ENCODE results near the gene PI16. TPM values are rescaled to one million over a fixed set of nuclear protein-coding genes. Genes with fewer than 3 reads are reported as not detected.

The PI16 gene, protein sequence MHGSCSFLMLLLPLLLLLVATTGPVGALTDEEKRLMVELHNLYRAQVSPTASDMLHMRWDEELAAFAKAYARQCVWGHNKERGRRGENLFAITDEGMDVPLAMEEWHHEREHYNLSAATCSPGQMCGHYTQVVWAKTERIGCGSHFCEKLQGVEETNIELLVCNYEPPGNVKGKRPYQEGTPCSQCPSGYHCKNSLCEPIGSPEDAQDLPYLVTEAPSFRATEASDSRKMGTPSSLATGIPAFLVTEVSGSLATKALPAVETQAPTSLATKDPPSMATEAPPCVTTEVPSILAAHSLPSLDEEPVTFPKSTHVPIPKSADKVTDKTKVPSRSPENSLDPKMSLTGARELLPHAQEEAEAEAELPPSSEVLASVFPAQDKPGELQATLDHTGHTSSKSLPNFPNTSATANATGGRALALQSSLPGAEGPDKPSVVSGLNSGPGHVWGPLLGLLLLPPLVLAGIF
- total RNA-seq (2014; rRNA removed) (0.07 TPM in 1 of 2 replicates, not detected in the other), Bru-seq, nascent RNA (percentile 10 among the genes with signal in this experiment), BruChase-seq, experiment 1, labeled RNA remaining after a 6-hour chase (percentile 21 among the genes with signal in this experiment), BruChase-seq, experiment 2, labeled RNA remaining after a 2-hour chase (percentile 22 among the genes with signal in this experiment)
- long read RNA-seq, result 0 reads

DNA sequence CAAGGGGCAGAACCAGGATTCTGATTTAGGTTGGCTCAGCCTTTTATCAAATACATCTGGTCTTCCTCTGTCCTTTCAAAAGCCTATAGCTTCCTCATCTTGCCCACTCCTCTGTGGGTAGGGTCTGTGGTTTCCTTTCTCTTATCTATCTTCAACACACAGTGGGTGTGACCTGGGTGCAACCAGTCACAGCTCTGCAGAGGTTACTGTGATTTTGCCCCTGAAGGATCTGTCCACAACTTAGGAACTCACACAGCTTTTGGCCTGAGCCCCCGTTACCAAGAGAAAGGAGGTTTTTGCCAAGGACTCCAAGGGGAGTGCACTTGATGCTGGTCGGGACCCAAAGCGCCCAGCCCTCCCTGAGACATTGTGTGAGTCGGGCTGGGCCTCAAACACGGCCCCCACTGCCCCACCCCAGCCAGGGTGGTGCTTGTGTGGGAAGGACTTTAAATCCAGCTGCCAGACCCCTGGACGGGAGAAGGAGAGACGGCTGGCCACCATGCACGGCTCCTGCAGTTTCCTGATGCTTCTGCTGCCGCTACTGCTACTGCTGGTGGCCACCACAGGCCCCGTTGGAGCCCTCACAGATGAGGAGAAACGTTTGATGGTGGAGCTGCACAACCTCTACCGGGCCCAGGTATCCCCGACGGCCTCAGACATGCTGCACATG is at the start of gene PI16:
TSS of gene PI16 (plus strand) at position 477 of the 670 bp plus-strand sequence. CDS start at position 500, 23 bp downstream.
- H3K27ac ChIP-seq (ENCODE audit: low read length), result peak within 1 kb of the TSS; percentile 40; the same call in 1 of the 2 replicates
- no peaks in the 10 kb centered on the region for H3K36me3 ChIP-seq (ENCODE audit: low read depth, low read length)
- no peaks in the 10 kb centered on the region for H3K79me2 ChIP-seq (ENCODE audit: low read length)
- no peaks in the 10 kb centered on the region for H3K27me3 ChIP-seq (ENCODE audit: low read length)
- H4K20me1 ChIP-seq (ENCODE audit: low read length), result no peaks in the 10 kb centered on the region
- peaks cover 28% of the 10 kb centered on the region for H3K4me1 ChIP-seq (ENCODE audit: insufficient read depth, low read length)
- H3K9me2 ChIP-seq (replicated peaks; ENCODE audit: low read length), result no peaks in the 10 kb centered on the region
- no peak within 1 kb of the TSS for H3K9ac ChIP-seq (ENCODE audit: low read length)
- no peaks in the 10 kb centered on the region for H3F3A ChIP-seq (ENCODE audit: low read length, unreplicated experiment)
- peak within 1 kb of the TSS; percentile 39; the same call in 1 of the 2 replicates for H3K4me2 ChIP-seq (ENCODE audit: low read length)
- POLR2A ChIA-PET (ENCODE audit: unreplicated experiment), result no interaction called here
- no peak for TF ChIP-seq EZH2 (IDR thresholded peaks at IDR 0.05; ENCODE audit: low read length, unreplicated experiment)
- no peak for TF ChIP-seq EZH2phosphoT487 (IDR thresholded peaks at IDR 0.05; ENCODE audit: borderline replicate concordance, low read length)
- TF ChIP-seq, protein P1, sequence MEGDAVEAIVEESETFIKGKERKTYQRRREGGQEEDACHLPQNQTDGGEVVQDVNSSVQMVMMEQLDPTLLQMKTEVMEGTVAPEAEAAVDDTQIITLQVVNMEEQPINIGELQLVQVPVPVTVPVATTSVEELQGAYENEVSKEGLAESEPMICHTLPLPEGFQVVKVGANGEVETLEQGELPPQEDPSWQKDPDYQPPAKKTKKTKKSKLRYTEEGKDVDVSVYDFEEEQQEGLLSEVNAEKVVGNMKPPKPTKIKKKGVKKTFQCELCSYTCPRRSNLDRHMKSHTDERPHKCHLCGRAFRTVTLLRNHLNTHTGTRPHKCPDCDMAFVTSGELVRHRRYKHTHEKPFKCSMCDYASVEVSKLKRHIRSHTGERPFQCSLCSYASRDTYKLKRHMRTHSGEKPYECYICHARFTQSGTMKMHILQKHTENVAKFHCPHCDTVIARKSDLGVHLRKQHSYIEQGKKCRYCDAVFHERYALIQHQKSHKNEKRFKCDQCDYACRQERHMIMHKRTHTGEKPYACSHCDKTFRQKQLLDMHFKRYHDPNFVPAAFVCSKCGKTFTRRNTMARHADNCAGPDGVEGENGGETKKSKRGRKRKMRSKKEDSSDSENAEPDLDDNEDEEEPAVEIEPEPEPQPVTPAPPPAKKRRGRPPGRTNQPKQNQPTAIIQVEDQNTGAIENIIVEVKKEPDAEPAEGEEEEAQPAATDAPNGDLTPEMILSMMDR (conservative IDR thresholded peaks at IDR 0.05; ENCODE audit: low read depth, low read length), result no peak
- DNase-seq, result no peak
- no peaks in the 10 kb centered on the region for H3K9me3 ChIP-seq (ENCODE audit: low read length)
- intact Hi-C loops (cut with micrococcal nuclease), result no loop called here
- no peak for ATAC-seq
- 0 out of 2 replicates have a peak within 1 kb of the TSS, but pooled peaks have one; percentile 59 for H2AFZ ChIP-seq (ENCODE audit: low read length)
- no TSS peak for BruUV-seq (replicated peaks)
- H3K4me3 ChIP-seq (ENCODE audit: low read length), result no peak within 1 kb of the TSS
- CTCF ChIA-PET, result no interaction called here

DNA sequence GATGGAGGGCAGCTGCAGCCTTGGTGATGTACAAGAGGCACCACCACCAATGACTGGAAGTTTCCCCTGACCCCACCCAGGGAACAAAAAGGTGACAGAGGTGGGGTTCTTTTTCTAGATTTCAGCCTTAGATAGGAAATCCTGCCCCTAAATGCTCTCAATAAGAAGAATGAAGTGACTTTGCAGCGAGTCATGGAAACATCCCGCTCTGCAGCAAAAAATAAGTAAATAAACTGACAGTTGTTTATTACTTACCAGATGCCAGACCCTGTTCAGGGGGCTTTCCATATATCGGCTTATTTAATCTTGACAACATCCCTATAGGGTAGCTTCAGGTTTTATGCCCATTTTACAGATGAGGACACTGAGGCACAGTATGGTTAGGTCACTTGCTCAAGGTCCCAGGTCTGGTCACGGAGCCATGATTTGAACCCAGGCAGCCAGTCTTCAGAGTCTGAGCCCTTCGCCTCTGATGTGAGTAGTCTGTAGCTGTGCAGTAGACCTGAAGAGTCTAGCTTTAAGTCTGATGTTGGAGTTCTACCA is 49.6 kb upstream of the PI16 start:
- Histone ChIP-seq H3K79me2 (ENCODE audit: low read length) (no peaks in the 10 kb centered on the region), H3K4me2 (ENCODE audit: low read length) (peak overlapping the region; percentile 40; the same call in 1 of the 2 replicates), H3K27me3 (ENCODE audit: low read length) (no peaks in the 10 kb centered on the region), H3K9me2 (replicated peaks; ENCODE audit: low read length) (no peaks in the 10 kb centered on the region), H3K36me3 (ENCODE audit: low read depth, low read length) (peaks cover 11% of the 10 kb centered on the region; the same call in 1 of the 2 replicates), H2AFZ (ENCODE audit: low read length) (no peak overlapping the region), H3K9me3 (ENCODE audit: low read length) (no peaks in the 10 kb centered on the region), H4K20me1 (ENCODE audit: low read length) (no peaks in the 10 kb centered on the region), H3K4me1 (ENCODE audit: insufficient read depth, low read length) (peaks cover 39% of the 10 kb centered on the region), H3K4me3 (ENCODE audit: low read length) (no peak overlapping the region), H3F3A (ENCODE audit: low read length, unreplicated experiment) (no peaks in the 10 kb centered on the region), H3K9ac (ENCODE audit: low read length) (no peak overlapping the region), H3K27ac (ENCODE audit: low read length) (peak overlapping the region; percentile 38; the same call in 1 of the 2 replicates)
- ChIA-PET CTCF (interaction anchor here (1.0 kb wide), 1 partner anchor 9 kb away, joined by 15 read pairs; no protein-coding TSS in a partner anchor), POLR2A (ENCODE audit: unreplicated experiment) (no interaction called here)
- BruUV-seq (replicated peaks), result no TSS peak
- ATAC-seq, result no peak
- intact Hi-C loops (cut with micrococcal nuclease), result loop anchor here (1.0 kb wide), 1 partner anchor 7 kb away; no protein-coding TSS in a partner anchor
- peak; percentile 15 for DNase-seq
- no peak for TF ChIP-seq EZH2 (IDR thresholded peaks at IDR 0.05; ENCODE audit: low read length, unreplicated experiment)
- no peak for TF ChIP-seq EZH2phosphoT487 (IDR thresholded peaks at IDR 0.05; ENCODE audit: borderline replicate concordance, low read length)
- TF ChIP-seq, protein P1 (conservative IDR thresholded peaks at IDR 0.05; ENCODE audit: low read depth, low read length), result no peak

Data from PC-3 (cell line).